ENCODE measurements around the gene ZFHX3.

GRCh38 chr16:73006026-73006425 lies 41.9 kb downstream of the ZFHX3 start:
- TF ChIP-seq CTCF (IDR thresholded peaks at IDR 0.05 in 8 of 11, conservative IDR thresholded peaks at IDR 0.05 in 3 of 11) (no peak), POLR2A (IDR thresholded peaks at IDR 0.05) (no peak), POLR2AphosphoS5 (IDR thresholded peaks at IDR 0.05) (no peak)
